Bladder microvascular endothelial cell (primary cell): ENCODE data around the gene DDX10. TPM values are rescaled to one million over a fixed set of nuclear protein-coding genes. Genes with fewer than 3 reads are reported as not detected.

Experiments used
- total RNA-seq: library from RNA; depleted of rRNA; stranded (reverse); fragments of >200 nt; gene quantifications from 2 replicates; pipeline ENCODE4 v1.2.3, GENCODE V29; 2014

The DDX10 gene
- 12.8 and 71.7 TPM in 2 replicates for total RNA-seq

GRCh38 chr11:108664730-108665525 lies at the start of gene DDX10:
Gene DDX10, plus strand, starts transcription at chr11:108665069. Its CDS starts 85 bp downstream, at chr11:108665154.

Other genes starting within 250 kb of the DDX10 start
- 0.19 TPM in 1 of 2 replicates, not detected in the other for gene C11orf65, start 197.5 kb upstream of the DDX10 start, total RNA-seq
- 12.3 and 29.9 TPM in 2 replicates for gene POGLUT3, start 166.7 kb upstream of the DDX10 start, total RNA-seq
- gene EXPH5, start 71.3 kb upstream of the DDX10 start, total RNA-seq, result 0.06 and 0.16 TPM in 2 replicates